Lower leg skin (tissue), 3 donors: ENCODE data around the gene GPR18.

Source experiments
- CTCF ChIP-seq, 3 donors: fragments of 450-650 bp; IDR thresholded peaks; one replicate each; pipeline ENCODE4 v1.5.1; 2016; ENCODE audit warnings: antibody characterized with exemption in 3 of 3, mild to moderate bottlenecking in 3 of 3, moderate library complexity in 2 of 3
- POLR2A ChIP-seq, 2 donors: fragments of 450-650 bp; IDR thresholded peaks; one replicate each; pipeline ENCODE4 v1.6.1; 2016 to 2017; ENCODE audit warnings: antibody characterized with exemption in 2 of 2, mild to moderate bottlenecking in 1 of 2, moderate library complexity in 1 of 2

- TF ChIP-seq CTCF (IDR thresholded peaks at IDR 0.05) (no peak), POLR2A (IDR thresholded peaks at IDR 0.05) (no peak)
Observed at GRCh38 chr13:99297331-99297730, 39.2 kb upstream of the GPR18 start.
